HG03066 (cell line): ENCODE data around the gene ERN1.
"Not testable (repeated sequence)": the region's sequence is repeated elsewhere in the genome, so short reads cannot be mapped to it uniquely, and the experiment has no call there.

Experiments used
- ATAC-seq: cut with Tn5 transposase; IDR thresholded peaks from one replicate; pipeline ENCODE4 v1.9.1; 2021; ENCODE audit warnings: low read depth; ENCODE audit not compliant: unreplicated experiment

The ERN1 gene

DNA sequence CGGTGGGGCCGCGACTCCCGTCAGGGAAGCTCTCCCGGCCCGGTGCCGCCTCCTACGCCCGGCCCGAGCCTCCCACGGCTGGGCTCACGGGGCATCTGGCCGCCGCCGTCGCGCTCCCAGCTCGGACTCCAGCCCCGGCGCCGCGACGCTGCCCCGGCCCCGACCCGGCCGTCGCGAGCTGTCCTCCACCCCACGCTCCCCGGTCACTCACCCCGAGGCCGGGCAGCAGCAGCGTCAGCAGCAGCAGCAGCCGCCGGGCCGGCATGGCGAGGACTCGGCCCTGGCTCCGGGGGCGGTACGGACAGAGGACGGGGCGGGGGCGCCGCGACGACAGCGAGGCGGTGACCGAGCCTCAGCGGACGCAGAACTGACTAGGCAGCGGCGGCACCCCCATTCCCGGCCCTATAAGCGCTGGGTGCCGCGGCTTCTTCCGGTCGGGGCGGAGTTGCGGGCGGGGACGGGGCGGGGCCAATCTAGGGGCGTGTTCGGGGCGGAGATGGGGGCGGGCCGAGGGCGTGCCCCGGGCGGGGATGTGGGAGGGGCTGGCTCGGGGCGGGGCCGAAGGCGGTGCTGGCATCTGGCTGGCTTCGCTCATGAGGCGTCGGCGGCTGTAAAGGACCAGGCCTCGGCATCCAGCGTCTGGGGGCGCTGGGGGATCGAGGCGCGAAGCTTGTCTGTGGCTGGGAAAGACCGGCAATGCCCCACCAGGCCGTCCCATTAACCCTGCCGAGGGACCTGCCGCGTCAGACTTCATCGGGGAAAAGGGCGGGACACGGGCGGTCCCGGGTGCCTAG is at the start of gene ERN1:
Gene ERN1, minus strand, starts transcription at position 380 of the 794 bp plus-strand sequence. Its CDS starts 115 bp downstream, at position 265.
- peak; percentile 74 for ATAC-seq

DNA sequence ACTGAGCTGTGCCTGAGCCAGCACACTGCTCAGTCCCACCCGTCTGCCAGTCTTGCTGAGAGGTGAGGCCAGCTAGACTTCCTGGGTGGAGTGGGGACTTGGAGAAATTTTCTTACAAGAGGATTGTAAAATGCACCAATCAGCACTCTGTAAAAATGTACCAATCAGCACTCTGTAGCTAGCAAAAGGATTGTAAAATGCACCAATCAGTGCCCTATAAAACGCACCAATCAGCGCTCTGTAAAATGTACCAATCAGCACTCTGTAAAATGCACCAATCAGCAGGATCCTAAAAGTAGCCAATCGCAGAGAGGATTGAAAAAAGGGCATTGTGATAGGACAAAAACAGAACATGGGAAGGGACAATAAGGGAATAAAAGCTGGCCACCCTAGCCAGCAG is 49.1 kb upstream of the ERN1 start:
- not testable (repeated sequence) for ATAC-seq

DNA sequence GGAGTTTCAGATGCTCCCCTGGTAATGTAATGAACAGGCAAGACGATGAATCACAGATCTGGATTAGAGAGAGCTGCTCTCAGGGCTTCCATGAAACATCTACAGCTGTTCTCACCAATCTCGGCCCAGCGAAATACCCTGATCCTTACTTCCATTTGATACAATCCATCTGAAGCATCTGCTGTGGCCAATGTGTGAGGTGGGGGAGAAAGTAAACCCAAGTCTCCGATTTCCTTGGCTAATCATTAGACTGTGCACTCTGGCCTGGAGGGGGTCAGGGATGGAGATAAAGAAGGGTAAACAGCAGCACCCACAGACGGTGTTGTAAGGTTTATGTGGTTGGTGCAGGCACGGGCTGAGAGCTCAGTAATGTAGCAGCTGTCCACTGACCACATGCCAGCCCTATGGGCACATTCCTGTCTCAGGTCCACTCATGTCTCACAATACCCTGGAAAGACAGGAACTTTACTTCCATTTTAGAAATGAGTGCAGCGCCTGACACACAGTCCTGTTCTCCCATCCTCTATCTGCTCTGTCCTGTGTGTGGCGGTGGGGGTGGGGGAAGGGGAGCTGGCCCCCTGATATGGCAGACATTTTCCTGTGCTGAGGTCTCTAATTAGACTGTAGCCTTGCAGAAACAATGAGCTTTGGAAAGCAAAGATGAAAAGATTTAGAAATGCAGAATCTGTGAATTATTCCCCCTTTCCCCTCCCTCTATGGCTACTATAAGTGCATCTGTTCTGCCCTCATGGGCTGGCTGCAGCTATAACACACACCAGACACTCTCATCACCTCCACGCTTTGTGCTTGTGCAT is 48.3 kb upstream of the ERN1 start:
- ATAC-seq: no peak

- ATAC-seq: no peak
These were observed 47.5 kb upstream of the ERN1 start for GRCh38 chr17:64177311-64178010.

DNA sequence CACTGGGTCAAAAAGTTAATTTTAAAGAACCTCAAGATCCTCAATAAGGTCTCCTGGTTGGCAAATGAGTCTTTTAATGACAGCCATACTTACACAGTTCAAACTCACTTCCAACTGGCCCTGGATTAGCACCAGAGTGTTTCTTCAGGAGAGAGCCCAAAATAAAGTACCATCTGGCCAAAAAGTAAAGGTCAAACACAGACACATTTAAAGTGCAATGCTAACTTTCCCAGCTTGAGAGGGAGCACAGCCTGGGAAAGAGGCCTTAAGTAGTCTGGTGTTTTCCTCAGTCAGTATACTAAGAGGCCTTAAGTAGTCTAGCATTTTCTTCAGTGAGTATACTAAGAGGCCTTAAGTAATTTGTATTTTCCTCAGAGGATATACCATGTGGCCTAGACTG is 46.6 kb upstream of the ERN1 start:
- ATAC-seq: no peak

DNA sequence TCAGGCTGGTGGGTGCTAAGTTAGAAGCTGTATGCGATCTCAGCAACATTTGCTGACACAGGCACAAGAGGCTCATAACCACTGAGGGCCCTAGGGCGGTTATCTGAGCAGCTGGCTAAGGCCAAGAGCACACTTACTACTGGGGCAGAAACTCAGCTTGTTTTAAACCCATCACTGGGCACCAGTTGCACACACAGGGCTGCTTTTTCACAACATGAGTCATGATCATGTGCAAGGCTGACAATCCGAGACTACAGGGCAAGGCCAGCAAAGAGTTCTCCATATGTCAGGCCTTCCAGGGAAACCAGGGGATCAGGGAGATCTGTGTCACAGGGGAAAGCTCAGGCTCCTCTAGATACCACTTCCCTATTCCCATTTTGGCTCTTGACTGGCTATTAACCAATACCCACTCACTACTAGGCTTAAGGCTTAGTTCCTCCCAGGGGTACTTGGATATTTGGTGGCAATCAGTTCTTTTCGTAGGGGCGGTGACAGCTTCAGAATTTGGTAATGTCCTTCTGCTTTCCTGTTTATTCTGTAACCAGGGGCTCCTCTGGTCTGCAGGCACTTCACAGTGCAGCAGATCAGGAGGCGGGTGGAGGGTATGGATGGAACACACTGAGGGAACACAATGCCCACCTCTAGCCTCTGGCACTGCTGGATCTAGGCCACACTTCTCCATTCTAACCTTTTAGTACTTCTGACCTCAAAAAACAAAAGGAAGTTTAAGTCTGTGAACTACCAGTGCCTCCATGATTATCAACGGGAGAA is 44.9 kb upstream of the ERN1 start:
- no peak for ATAC-seq

- ATAC-seq: no peak
These were observed 43.7 kb upstream of the ERN1 start for GRCh38 chr17:64173646-64174045.

- no peak for ATAC-seq
These were observed 42.6 kb upstream of the ERN1 start for GRCh38 chr17:64172510-64172909.

GRCh38 chr17:64171041-64171440 is 41.1 kb upstream of the ERN1 start:
- no peak for ATAC-seq

DNA sequence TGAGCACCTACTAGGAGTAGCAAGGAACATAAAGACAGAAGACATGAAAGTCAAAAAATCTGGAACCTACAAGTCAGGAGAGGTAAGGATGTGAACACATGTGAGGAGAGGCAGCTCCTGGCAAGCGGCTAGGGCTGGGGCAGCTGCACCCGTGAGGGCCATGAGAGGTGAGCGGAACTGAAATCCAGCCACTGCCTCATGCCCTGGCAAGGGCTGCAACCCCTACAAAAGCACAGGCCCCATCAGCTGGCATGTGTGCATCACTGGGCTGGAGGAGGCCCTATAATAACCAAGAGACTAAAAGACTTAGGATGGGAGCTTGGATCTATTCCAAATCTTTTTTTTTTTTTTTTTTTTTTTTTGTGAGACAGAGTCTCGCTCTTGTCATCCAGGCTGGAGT is 40.3 kb upstream of the ERN1 start:
- no peak for ATAC-seq

DNA sequence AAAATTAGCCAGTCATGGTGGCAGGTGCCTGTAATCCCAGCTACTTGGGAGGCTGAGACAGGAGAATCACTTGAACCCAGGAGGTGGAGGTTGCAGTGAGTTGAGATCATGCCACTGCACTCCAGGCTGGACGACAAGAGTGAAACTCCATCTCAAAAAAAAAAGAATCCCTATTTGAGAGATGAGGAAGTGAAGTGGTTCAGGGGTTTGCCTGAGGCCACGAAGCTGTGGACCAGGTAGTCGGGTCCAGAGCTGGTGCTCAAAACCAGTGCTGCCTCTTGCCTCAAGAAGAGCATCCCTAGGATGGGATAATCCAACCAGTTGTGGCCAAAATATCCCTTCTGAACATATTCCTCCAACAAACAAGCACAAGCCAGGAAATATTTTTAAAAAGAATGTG is 37.7 kb upstream of the ERN1 start:
- ATAC-seq: not testable (repeated sequence)

- ATAC-seq: no peak
These were observed 36.9 kb upstream of the ERN1 start for GRCh38 chr17:64166876-64167275.

GRCh38 chr17:64165347-64165746 is 35.4 kb upstream of the ERN1 start:
- no peak for ATAC-seq

DNA sequence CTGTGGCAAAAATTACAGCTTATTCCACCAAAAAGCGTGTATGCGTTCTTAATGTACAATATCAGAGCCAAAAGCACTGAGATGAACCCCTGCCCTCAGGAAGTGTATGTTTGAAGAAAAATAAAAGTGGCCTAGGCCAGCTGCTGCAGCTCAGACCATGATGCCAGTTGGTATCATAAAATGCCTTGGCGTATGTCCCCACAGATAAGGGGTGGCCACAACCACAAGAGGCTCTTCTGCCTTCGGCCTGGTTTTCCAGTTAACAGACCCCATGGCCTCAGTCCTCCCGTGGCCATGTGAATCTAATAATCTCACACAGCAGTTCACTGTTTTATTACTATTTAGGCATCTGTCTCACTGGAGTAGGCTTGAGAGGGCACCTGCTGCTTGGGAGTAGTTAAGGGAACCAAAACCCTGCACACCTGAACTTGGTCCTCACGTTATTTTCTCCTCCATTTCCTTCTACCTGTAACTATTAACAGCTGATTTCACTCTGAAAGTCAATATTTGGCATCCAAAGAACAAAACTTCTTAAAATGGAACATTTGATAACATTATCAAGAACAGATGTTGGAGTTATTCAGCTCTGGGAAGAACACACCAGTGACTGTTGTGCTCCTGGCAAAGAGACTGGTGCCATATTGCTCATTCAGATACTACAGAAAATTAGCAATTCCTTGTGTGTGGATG is 34.8 kb upstream of the ERN1 start:
- ATAC-seq: no peak

DNA sequence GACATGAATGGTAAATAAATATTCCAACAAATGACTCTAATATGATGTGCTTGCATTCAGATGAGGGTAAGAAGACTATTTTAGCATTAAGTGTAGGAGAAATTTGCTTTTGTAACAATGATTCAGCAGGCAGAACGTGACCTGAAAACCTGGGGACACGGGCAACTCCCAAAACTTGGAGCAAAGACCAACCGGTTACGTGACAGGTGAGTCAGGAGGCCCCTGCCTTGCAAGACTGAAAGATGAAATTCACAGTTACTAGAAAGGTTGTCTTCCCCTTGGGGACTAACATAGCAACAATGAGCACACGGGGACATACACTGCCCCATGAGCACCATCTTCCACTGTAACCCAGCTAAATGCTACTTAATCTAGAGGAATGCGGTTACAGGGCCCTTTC is 33.5 kb upstream of the ERN1 start:
- no peak for ATAC-seq

- ATAC-seq: no peak
These were observed 32.6 kb upstream of the ERN1 start for GRCh38 chr17:64162554-64162953.

GRCh38 chr17:64161380-64162176 is 31.6 kb upstream of the ERN1 start:
- no peak for ATAC-seq

DNA sequence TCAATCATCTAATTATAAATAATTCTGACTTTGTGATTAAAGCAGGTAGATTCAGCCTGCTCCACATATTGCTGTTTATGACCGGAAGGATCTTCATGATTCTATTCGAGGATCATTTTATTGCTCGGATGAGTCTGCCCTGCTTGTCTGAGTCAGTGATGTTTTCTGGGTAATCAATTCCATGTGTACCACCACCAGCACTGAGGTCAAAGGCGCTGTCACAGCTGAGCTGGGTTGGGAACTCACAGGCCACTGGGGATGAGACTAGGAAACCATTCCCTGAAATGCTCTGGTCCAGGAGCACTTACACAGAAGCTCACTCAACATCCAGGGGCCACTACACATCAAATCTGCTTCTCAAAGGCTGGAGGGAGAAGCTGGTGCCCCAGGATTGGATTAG is 30.4 kb upstream of the ERN1 start:
- ATAC-seq: no peak
